Keratinocyte (primary cell): ENCODE results near the gene GTPBP1.

Experiments
- CTCF ChIP-seq, 3 experiments: IDR thresholded peaks in 1 of 3; conservative IDR thresholded peaks in 1 of 3; optimal IDR thresholded peaks in 1 of 3; 2 replicates in 2 of 3; 3 replicates in 1 of 3; pipeline versions ENCODE3 to v1.5.1; 2011; ENCODE audit warnings: low read length in 3 of 3, mild to moderate bottlenecking in 3 of 3, moderate library complexity in 2 of 3, control low read depth in 1 of 3, inconsistent platforms in 1 of 3; ENCODE audit not compliant: insufficient read depth in 2 of 3; ENCODE audit errors: extremely low read depth in 1 of 3
- EZH2 ChIP-seq: IDR thresholded peaks from one replicate; pipeline ENCODE4 v1.6.1; 2012; ENCODE audit warnings: inconsistent platforms, mild to moderate bottlenecking, low read length, moderate library complexity

- TF ChIP-seq CTCF (optimal IDR thresholded peaks at IDR 0.05 in 1 of 3, IDR thresholded peaks at IDR 0.05 in 1 of 3, conservative IDR thresholded peaks at IDR 0.05 in 1 of 3; ENCODE audit: extremely low read depth in 1 of 3, insufficient read depth in 2 of 3, low read length in 3 of 3), result no peak
- no peak for TF ChIP-seq EZH2
Measured at GRCh38 chr22:38729946-38730345, 24.2 kb downstream of the GTPBP1 start.
